Measurements from ENCODE around the gene TYK2.
"Not testable (repeated sequence)": the region's sequence is repeated elsewhere in the genome, so short reads cannot be mapped to it uniquely, and the experiment has no call there.

GRCh38 chr19:10399340-10399739 is 19.0 kb upstream of the TYK2 start:
- TF ChIP-seq CTCF, POLR2A (IDR thresholded peaks at IDR 0.05): not testable (repeated sequence)
